Neuronal stem cell (in vitro differentiated cells): Measurements from ENCODE around the gene TNS1.

Experiments used
- DNase-seq: peaks from one replicate; pipeline ENCODE4 v3.0.0-alpha.2; 2013; ENCODE audit warnings: low spot score
- H2AFZ ChIP-seq: one replicate; pipeline ENCODE4 v1.6.1; 2013; ENCODE audit warnings: mild to moderate bottlenecking, low read length, inconsistent platforms
- H2AK5ac ChIP-seq: 2 replicates; pipeline ENCODE4 v1.6.1; 2013; ENCODE audit warnings: low read depth, mild to moderate bottlenecking, inconsistent platforms, low read length, moderate library complexity, mixed read lengths
- H2BK120ac ChIP-seq: 2 replicates; pipeline ENCODE4 v1.6.1; 2013; ENCODE audit warnings: low read depth, mild to moderate bottlenecking, inconsistent platforms, low read length, moderate library complexity, mixed read lengths
- H2BK12ac ChIP-seq: one replicate; pipeline ENCODE4 v1.6.1; 2013; ENCODE audit warnings: low read length, inconsistent platforms
- H2BK15ac ChIP-seq: 2 replicates; pipeline ENCODE4 v1.6.1; 2013; ENCODE audit warnings: mild to moderate bottlenecking, low read length, inconsistent platforms, mixed read lengths
- H2BK5ac ChIP-seq: one replicate; pipeline ENCODE4 v1.6.1; 2013; ENCODE audit warnings: inconsistent platforms, mild to moderate bottlenecking, low read length, moderate library complexity
- H3K14ac ChIP-seq: one replicate; pipeline ENCODE4 v1.6.1; 2013; ENCODE audit warnings: low read length, inconsistent platforms
- H3K18ac ChIP-seq: 2 replicates; pipeline ENCODE4 v1.6.1; 2013; ENCODE audit warnings: low read length, inconsistent platforms
- H3K23ac ChIP-seq: 2 replicates; pipeline ENCODE4 v1.6.1; 2013; ENCODE audit warnings: low read depth, mild to moderate bottlenecking, mixed read lengths, low read length, inconsistent platforms; ENCODE audit not compliant: poor library complexity
- H3K27ac ChIP-seq: replicated peaks from 3 replicates; pipeline ENCODE4 v1.5.1; 2013; ENCODE audit warnings: low read length, inconsistent platforms
- H3K27me3 ChIP-seq, 3 experiments: 2 replicates each; pipeline ENCODE4 v1.6.1; 2013; ENCODE audit warnings: low read length in 3 of 3, mild to moderate bottlenecking in 2 of 3, inconsistent platforms in 1 of 3, low read depth in 1 of 3, mixed read lengths in 1 of 3, moderate library complexity in 1 of 3; ENCODE audit not compliant: control insufficient read depth in 3 of 3, insufficient read depth in 3 of 3
- H3K36me3 ChIP-seq, 2 donors: replicated peaks in 1 of 2; 2 replicates each; pipeline ENCODE4 v1.6.1; 2013; ENCODE audit warnings: low read length in 2 of 2; ENCODE audit not compliant: control insufficient read depth in 2 of 2, insufficient read depth in 2 of 2
- H3K4ac ChIP-seq: 2 replicates; pipeline ENCODE4 v1.6.1; 2013; ENCODE audit warnings: inconsistent platforms, mild to moderate bottlenecking, low read length, moderate library complexity
- H3K4me1 ChIP-seq, 2 donors: 1 replicate in 1 of 2; 2 replicates in 1 of 2; pipeline ENCODE4 v1.6.1; 2013; ENCODE audit warnings: low read length in 2 of 2, low read depth in 1 of 2; ENCODE audit not compliant: control insufficient read depth in 2 of 2, insufficient read depth in 1 of 2
- H3K4me2 ChIP-seq: one replicate; pipeline ENCODE4 v1.6.1; 2013; ENCODE audit warnings: mild to moderate bottlenecking, low read length, inconsistent platforms; ENCODE audit not compliant: insufficient read depth, poor library complexity, severe bottlenecking
- H3K4me3 ChIP-seq, 2 donors: 2 replicates each; pipeline ENCODE4 v1.5.1; 2013; ENCODE audit warnings: low read length in 2 of 2, mild to moderate bottlenecking in 2 of 2, inconsistent platforms in 1 of 2, moderate library complexity in 1 of 2
- H3K79me1 ChIP-seq: one replicate; pipeline ENCODE4 v1.6.1; 2013; ENCODE audit warnings: low read depth, mild to moderate bottlenecking, inconsistent platforms, low read length, moderate library complexity
- H3K9ac ChIP-seq: one replicate; pipeline ENCODE4 v1.6.1; 2013; ENCODE audit warnings: mild to moderate bottlenecking, low read depth, low read length, inconsistent platforms; ENCODE audit not compliant: poor library complexity
- H3K9me3 ChIP-seq, 2 donors: replicated peaks in 1 of 2; 2 replicates each; pipeline versions ENCODE3 to v1.6.1; 2013; ENCODE audit warnings: low read length in 2 of 2, mild to moderate bottlenecking in 2 of 2, inconsistent platforms in 1 of 2, low read depth in 1 of 2, mixed read lengths in 1 of 2, moderate library complexity in 1 of 2; ENCODE audit not compliant: control insufficient read depth in 2 of 2, insufficient read depth in 1 of 2
- H4K8ac ChIP-seq: one replicate; pipeline ENCODE4 v1.6.1; 2013; ENCODE audit warnings: low read depth, mild to moderate bottlenecking, inconsistent platforms, low read length, moderate library complexity
- H4K91ac ChIP-seq: one replicate; pipeline ENCODE4 v1.6.1; 2013; ENCODE audit warnings: low read length, low read depth, mild to moderate bottlenecking, inconsistent platforms; ENCODE audit not compliant: poor library complexity
- WGBS, 2 donors: extraction: QIAGEN DNeasy Blood & Tissue Kit; methylation state at CpG; one replicate each; pipeline ENCODE4 v1.1.7; 2013; ENCODE audit warnings: missing lambda C conversion rate in 2 of 2, mixed read lengths in 1 of 2; ENCODE audit not compliant: insufficient read length in 2 of 2, insufficient replicate concordance in 1 of 2; ENCODE audit errors: extremely low coverage in 2 of 2; 5-methylcytosine and 5-hydroxymethylcytosine counted together

Gene TNS1

GRCh38 chr2:217972490-217972889, 30.3 kb downstream of the TNS1 start:
- H4K91ac ChIP-seq = no peak overlapping the region
- no peak overlapping the region for H2BK120ac ChIP-seq
- no peak overlapping the region for H3K9ac ChIP-seq
- no peak overlapping the region for H3K4ac ChIP-seq
- peaks cover 0 to 10% (median 7%) of the 10 kb centered on the region in 3 experiments for H3K27me3 ChIP-seq
- H3K23ac ChIP-seq = no peak overlapping the region
- no peaks in the 10 kb centered on the region for H3K79me1 ChIP-seq
- H3K9me3 ChIP-seq = no peaks in the 10 kb centered on the region
- no peak overlapping the region for H2BK15ac ChIP-seq
- H3K4me3 ChIP-seq = no peak overlapping the region
- H2AK5ac ChIP-seq = no peak overlapping the region
- H3K4me2 ChIP-seq = no peak overlapping the region
- H2AFZ ChIP-seq = no peak overlapping the region
- peaks cover 3 to 4% of the 10 kb centered on the region in 2 donors for H3K4me1 ChIP-seq
- H2BK12ac ChIP-seq = no peak overlapping the region
- no peak overlapping the region for H2BK5ac ChIP-seq
- H3K27ac ChIP-seq = no peak overlapping the region
- no peak overlapping the region for H3K14ac ChIP-seq
- no peak overlapping the region for H4K8ac ChIP-seq
- WGBS, 2 donors = no CpG with 5 or more reads among the region's 1 CpG
- H3K18ac ChIP-seq = no peak overlapping the region
- H3K36me3 ChIP-seq = no peaks in the 10 kb centered on the region
- no peak for DNase-seq

- Histone ChIP-seq H3K9me3 (no peaks in the 10 kb centered on the region), H4K8ac (no peak overlapping the region), H3K4ac (no peak overlapping the region), H3K36me3 (no peaks in the 10 kb centered on the region), H3K27ac (no peak overlapping the region), H3K18ac (no peak overlapping the region), H3K14ac (no peak overlapping the region), H2BK120ac (no peak overlapping the region), H3K4me2 (no peak overlapping the region), H3K23ac (no peak overlapping the region), H2AFZ (no peak overlapping the region), H3K79me1 (no peaks in the 10 kb centered on the region), H3K4me1 (peaks cover 3 to 4% of the 10 kb centered on the region in 2 donors), H2AK5ac (no peak overlapping the region), H3K4me3 (no peak overlapping the region), H2BK15ac (no peak overlapping the region), H2BK12ac (no peak overlapping the region), H2BK5ac (no peak overlapping the region), H3K27me3 (peaks cover 0 to 5% (median 3%) of the 10 kb centered on the region in 3 experiments), H4K91ac (no peak overlapping the region), H3K9ac (no peak overlapping the region)
- no CpG with 5 or more reads among the region's 1 CpG for WGBS, 2 donors
- DNase-seq = no peak
Observed at GRCh38 chr2:217972037-217972436, 30.8 kb downstream of the TNS1 start.

DNA sequence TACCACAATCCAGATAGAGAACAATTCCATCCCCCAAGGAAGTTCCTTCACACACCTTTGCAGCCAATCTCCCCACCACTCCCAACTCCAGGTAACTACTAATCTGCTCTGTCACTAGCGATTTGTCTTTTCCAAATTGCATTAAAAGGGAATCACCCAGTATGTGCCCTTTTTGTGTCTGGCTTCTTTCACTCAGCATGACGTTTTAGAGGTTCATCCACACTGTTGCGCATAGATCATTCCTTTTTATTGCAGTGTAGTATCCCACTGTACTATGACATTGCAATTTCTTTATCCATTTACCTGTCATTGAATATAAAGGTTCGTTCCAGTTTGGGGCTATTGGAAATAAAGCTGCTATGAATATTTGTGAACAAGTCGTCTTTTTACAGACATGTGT, 31.6 kb downstream of the TNS1 start:
- H3K27me3 ChIP-seq = no peaks in the 10 kb centered on the region

GRCh38 chr2:217970206-217970605, 32.6 kb downstream of the TNS1 start:
- no peak overlapping the region for H3K4me3 ChIP-seq
- peaks cover 4 to 10% of the 10 kb centered on the region in 2 donors for H3K4me1 ChIP-seq
- H3K4ac ChIP-seq = no peak overlapping the region
- no peak overlapping the region for H4K8ac ChIP-seq
- H3K9ac ChIP-seq = no peak overlapping the region
- DNase-seq = no peak
- no peaks in the 10 kb centered on the region for H3K9me3 ChIP-seq
- no peak overlapping the region for H2BK5ac ChIP-seq
- H3K23ac ChIP-seq = no peak overlapping the region
- H2AK5ac ChIP-seq = no peak overlapping the region
- H2BK15ac ChIP-seq = no peak overlapping the region
- H3K18ac ChIP-seq = no peak overlapping the region
- no peaks in the 10 kb centered on the region for H3K79me1 ChIP-seq
- no peak overlapping the region for H4K91ac ChIP-seq
- H3K14ac ChIP-seq = no peak overlapping the region
- H3K4me2 ChIP-seq = no peak overlapping the region
- H2BK120ac ChIP-seq = no peak overlapping the region
- H2BK12ac ChIP-seq = no peak overlapping the region
- H3K36me3 ChIP-seq = no peaks in the 10 kb centered on the region
- no peaks in the 10 kb centered on the region for H3K27me3 ChIP-seq
- H3K27ac ChIP-seq = no peak overlapping the region
- H2AFZ ChIP-seq = no peak overlapping the region

More for the DNA sequence above, 31.6 kb downstream of the TNS1 start:
- Histone ChIP-seq H3K4me3 (no peak overlapping the region), H2AK5ac (no peak overlapping the region), H3K23ac (no peak overlapping the region), H3K4ac (no peak overlapping the region), H3K18ac (no peak overlapping the region), H3K27ac (no peak overlapping the region), H2BK120ac (no peak overlapping the region), H2BK15ac (no peak overlapping the region), H3K79me1 (no peaks in the 10 kb centered on the region), H4K91ac (no peak overlapping the region), H4K8ac (no peak overlapping the region), H3K9ac (no peak overlapping the region), H2AFZ (no peak overlapping the region), H3K4me2 (no peak overlapping the region), H3K36me3 (no peaks in the 10 kb centered on the region), H2BK5ac (no peak overlapping the region), H3K9me3 (no peaks in the 10 kb centered on the region), H2BK12ac (no peak overlapping the region), H3K4me1 (peaks cover 3 to 4% of the 10 kb centered on the region in 2 donors), H3K14ac (no peak overlapping the region)
- DNase-seq = no peak
- no CpG with 5 or more reads among the region's 5 CpGs for WGBS, 2 donors
